ENCODE results near the gene FAM98A.

FAM98A gene

DNA sequence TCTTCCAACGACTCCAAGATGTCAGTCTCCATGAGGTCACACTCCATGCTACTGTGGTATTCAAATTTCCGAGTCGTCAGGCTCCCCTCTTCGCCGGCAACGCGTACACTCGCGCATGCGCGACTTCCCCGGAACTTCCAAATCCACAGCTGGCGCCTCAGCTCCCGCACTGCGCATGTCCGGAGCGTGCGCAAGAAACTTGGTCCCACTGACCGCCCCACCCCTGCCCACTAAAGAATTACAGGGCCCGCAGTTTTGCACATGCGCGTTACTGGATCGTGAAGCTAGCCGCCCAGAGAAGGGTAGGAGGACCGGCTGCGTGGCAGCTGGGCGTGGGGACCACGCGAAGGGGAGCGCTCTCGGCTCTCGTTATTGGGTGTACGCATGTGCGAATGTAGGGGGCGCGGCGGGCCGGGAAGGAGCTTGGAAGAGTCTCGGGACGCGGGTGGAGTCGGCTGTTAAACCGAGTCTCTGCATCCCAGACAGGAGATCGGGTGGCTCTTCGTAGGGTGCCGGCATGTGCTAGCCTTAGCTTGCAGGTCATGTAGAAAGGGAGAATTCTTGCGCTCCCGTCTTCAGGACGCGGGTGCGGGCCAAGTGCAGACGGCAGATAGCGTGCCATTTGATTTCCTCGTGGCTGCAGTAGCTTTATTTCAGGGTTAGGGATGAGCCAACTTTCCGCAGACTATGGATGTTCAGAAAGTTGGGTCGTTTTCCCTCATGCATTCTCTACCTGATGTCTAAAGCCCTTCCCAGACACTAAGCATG is at the start of gene FAM98A:
TSS of gene FAM98A (minus strand) at position 125 of the 768 bp plus-strand sequence. CDS start at position 47, 78 bp downstream.
- DNase-seq: peak; percentile 99

- DNase-seq: no peak
Measured at GRCh38 chr2:33645861-33646260, 46.8 kb upstream of the FAM98A start.

DNA sequence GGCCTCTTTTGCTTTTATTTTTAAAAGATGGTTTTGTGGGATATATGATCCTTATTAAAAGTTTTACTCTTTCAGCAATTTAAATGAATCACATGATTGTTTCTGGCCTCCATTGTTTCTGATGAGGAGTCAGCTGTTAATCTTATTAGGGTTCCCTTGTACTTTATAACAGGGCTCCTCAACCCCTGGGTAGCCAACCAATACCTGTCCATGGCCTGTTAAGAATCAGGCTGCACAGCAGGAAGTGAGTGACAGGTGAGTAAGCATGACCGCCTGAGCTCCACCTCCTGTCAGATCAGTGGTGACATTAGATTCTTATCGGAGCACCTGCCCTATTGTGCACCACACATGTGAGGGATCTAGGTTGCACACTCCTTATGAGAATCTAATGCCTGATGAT is 45.1 kb upstream of the FAM98A start:
- no peak for DNase-seq

DNA sequence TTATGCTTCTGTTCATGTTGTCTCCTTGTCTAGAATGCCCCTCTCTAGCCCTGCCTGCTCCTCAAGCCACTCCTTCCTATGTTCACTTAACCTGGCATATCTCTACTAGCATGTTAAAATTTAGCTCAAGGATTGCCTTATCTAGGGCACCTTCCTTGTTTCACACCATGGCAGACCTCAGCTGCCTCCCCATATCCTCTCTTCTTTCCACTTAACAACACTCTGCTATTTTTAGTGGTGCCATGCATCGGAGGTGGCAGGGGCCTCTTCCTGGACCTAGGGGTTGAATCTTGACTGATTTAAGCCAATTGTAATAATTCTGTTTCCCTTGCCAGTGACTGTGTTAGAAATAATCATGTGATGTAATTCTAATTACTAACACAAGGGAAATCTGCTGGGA is 36.9 kb upstream of the FAM98A start:
- no peak for DNase-seq

- no peak for DNase-seq
Measured at GRCh38 chr2:33634261-33634910, 35.3 kb upstream of the FAM98A start.

GRCh38 chr2:33633315-33633714 is 34.2 kb upstream of the FAM98A start:
- no peak for DNase-seq

DNA sequence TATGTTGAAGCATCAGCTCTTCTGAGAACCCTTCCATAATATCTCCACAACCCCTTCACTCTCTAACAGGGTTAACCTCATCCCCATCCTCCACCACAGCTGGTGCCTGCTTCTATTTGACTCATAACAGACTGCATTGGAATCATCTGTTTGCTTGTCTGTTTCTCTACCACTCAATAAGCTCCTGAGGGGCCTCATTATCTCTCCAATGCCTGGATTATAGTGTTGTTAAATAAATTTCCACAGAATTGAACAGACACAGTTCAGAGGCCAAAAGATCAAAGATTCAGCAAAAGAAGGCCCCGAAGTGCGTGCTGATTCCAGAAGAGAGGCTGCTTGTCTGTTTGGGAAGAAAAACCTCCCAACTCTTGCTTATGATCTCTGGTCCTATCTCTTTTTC is 33.7 kb upstream of the FAM98A start:
- DNase-seq: no peak

DNA sequence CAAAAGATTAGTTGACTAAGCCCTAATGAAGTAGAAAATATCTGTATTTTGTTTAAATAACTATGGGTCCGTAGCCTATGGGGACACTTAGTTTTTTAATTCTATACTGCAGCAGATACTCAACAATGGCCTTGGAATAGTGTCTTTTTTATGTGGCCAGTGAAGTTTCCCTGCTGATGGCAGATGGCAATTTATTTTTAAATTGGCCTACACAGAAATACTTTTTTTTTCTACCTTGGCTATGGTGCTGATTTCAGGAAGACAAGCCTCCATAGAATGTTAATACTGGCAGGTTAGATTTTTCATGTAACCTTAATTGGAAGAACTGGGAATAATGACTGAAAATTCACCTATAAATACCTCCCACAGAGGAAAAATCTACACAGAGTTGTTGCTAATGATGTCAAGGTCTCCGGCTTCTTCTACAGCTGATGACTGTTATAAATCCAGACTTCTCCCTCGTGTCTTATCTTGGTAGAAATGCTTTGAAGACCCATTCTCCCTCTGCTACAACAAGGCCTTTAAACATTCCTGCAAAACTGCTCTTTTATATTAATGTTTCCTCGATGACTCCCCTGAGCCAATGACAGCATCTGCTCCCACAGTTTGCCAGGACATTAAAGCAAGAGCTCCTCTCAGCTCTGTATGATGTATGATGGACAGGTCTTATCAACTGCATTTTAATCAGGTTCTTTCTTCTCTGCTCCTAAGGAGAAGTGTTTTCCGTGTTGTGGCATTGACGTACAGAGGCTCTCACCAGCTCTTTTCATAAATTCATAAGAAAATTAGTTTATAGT is 29.1 kb upstream of the FAM98A start:
- DNase-seq: no peak

- DNase-seq: no peak
Measured at GRCh38 chr2:33619028-33619427, 19.9 kb upstream of the FAM98A start.

DNA sequence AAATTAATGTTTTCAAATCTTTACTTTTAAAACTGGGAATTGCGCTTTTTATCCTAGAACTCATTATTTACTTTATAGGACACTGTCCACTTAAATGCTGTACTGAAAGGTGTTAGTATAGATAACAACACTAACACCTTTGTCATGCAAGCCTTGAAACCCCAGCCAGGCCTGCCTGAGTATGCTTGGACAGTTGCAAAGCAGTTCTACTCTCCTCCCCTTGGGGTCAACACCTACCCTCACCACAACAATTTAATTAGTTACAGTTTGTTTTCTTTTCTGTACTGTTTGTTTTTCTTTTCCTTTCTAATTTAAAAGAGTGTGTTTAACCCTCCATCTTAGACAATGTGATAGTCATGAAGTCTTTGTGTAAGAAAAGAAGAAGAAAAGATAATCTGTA is 18.9 kb upstream of the FAM98A start:
- no peak for DNase-seq

GRCh38 chr2:33617401-33617800 is 18.3 kb upstream of the FAM98A start:
- DNase-seq: no peak

GRCh38 chr2:33616873-33617272 is 17.8 kb upstream of the FAM98A start:
- no peak for DNase-seq

DNA sequence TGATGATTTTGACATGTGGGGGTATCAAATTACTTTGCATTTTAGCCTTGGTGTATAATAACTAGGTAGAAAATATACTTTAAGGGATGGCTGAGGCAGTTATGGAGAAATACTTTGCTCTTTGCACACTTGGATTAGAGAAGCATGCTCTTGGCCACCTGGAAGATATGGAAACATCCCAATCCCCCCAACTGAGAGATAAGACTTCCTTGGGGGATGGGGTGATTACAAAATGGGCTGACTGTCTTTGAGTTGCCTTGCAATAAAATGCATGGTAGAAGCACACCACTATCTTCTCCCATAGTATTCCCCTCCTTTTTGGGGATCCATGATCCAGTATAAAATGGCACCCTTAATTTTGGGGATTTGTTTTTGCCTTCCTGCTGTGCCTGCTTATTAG is 15.1 kb upstream of the FAM98A start:
- DNase-seq: no peak

DNA sequence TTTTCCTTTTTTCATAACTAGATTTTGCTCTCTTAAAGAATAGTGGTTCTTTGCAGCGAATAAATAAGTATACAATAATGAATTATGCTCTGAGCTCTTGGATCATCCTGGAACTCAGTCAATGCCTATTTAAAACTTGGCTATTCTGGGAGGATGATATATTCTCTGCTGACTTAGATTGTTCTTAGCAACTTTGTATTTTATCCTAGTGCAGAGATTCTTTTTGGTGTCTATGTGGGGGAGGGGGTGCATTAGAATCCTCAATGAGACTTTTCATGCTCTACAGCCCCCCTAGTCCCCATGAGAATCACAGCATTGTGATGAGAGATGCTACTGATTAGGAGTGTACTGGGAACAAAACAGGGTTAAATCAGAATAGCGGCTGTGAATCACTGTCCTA is 8.8 kb upstream of the FAM98A start:
- no peak for DNase-seq

GRCh38 chr2:33607251-33607721 is 8.2 kb upstream of the FAM98A start:
- DNase-seq: no peak

DNA sequence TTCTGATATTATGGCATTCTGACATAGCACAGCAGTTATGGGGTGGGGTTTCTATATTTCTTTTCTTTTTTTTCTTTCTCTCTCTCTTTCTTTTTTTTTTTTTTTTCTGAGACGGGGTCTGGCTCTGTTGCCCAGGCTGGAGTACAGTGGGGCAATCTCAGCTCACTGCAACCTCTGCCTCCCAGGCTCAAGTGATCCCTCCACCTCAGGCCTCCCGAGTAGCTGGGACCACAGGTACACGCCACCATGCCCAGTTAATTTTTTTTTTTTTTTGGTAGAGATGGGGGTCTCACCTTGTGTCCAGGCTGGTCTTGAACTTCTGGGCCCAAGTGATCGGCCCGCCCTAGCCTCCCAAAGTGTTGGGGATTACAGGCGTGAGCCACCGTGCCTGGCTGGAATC is 7.5 kb upstream of the FAM98A start:
- no peak for DNase-seq

DNA sequence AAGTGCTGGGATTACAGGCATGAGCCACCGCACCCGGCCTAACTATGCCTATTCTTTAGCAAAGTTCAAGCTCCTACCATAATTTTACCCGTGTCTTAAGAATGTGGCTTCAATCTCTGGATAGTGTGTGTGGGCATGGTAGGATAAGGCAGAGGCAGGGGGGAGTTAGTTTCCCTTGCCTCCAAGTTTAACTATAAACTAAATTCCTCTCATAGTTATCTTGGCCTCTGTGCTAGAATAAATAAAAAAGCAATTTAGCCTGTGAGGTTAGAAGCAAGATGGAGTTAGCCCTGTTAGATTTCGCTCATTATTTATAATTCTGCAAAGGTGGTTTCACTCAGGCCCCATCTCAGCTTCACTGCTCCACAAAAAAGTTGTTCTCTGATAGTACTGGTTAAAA is 7.0 kb upstream of the FAM98A start:
- DNase-seq: no peak

- DNase-seq: no peak
Measured at GRCh38 chr2:33605056-33605455, 6.0 kb upstream of the FAM98A start.

DNA sequence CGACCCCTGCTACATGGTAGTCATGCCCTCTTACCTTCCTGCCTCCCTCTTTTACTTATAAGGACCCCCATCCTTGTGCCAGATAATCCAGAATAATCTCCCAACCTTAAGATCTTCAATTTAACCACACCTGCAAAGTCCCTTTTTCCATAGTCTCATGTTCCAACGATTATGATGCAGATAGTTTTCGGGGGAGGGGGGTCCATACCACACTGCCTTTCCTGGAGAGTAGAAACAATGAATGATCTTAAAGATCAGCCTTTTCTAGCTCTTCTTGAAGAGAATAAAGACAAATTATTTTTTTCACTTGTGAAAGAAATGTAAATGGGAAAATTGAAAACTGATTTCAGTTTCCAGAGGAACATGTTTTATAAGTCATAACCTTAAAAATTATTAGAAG is 4.3 kb upstream of the FAM98A start:
- no peak for DNase-seq

- DNase-seq: no peak
Measured at GRCh38 chr2:33602201-33602830, 3.2 kb upstream of the FAM98A start.

GRCh38 chr2:33599943-33600192 is 769 bp upstream of the FAM98A start:
- DNase-seq: no peak

DNA sequence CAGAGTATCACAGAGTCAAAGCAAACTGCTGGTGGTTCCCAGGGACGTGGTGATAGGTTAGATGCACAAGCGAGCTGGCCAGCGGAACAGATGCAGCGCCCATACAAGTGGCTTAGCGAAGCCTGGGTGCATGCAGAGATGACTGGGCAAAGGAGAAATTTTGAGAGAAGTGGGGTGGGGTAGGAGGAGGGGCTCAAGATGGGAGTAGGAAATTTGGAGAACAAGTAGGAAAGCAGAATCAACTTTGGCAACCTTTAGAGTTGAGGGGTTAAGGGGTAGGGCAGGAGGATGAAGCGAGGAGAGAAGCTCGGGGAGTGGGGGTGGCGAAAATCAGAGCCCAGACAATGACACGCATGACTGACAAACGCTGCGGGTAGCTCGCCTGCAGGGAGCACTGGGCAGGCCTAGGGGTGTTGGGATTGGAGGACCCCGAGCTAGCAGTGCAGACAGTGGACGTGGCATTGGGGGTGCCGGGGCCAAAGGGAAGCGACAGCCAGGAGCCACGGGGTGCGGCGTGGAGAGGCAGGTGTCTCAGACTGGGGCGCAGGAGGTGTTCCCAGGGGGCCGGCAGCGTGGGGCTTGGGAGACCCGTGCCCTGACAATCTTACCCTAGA is 431 bp downstream of the FAM98A start:
- DNase-seq: peak; percentile 68

- no peak for DNase-seq
Measured at GRCh38 chr2:33597026-33597425, 2.1 kb downstream of the FAM98A start.
